B cell (primary cell): Measurements from ENCODE around the gene PSMF1.

Experiments
- EZH2 ChIP-seq: IDR thresholded peaks from 2 replicates; pipeline ENCODE4 v1.6.1; 2012; ENCODE audit warnings: borderline replicate concordance, low read depth, mild to moderate bottlenecking, moderate library complexity, low read length; ENCODE audit not compliant: insufficient read depth, poor library complexity, severe bottlenecking
- TF ChIP-seq, protein P1 (sequence below): fragments of 200-600 bp; IDR thresholded peaks from one replicate; pipeline ENCODE4 v1.8.0; 2022; ENCODE audit warnings: antibody characterized with exemption, mild to moderate bottlenecking

DNA sequence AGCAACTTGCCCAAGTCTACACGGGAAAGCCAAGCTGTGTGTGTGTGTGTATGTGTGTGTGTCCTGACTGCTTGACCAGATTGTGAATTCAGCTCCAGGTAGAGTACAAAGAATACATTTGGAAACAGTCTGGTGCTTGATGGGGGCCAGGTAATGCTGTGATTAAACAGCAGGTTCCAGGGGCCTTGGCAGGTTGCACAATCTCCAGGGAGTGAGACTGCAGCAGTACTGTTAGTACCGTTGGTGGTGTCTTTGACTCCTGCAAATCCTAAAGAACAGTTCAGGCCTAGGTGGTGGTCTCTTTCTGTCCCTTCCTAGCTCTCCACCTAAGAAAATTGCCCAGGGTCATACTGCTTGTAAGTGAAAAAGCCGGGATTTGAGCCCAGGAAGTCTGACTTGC, 11.2 kb upstream of the PSMF1 start:
- TF ChIP-seq, protein P1, sequence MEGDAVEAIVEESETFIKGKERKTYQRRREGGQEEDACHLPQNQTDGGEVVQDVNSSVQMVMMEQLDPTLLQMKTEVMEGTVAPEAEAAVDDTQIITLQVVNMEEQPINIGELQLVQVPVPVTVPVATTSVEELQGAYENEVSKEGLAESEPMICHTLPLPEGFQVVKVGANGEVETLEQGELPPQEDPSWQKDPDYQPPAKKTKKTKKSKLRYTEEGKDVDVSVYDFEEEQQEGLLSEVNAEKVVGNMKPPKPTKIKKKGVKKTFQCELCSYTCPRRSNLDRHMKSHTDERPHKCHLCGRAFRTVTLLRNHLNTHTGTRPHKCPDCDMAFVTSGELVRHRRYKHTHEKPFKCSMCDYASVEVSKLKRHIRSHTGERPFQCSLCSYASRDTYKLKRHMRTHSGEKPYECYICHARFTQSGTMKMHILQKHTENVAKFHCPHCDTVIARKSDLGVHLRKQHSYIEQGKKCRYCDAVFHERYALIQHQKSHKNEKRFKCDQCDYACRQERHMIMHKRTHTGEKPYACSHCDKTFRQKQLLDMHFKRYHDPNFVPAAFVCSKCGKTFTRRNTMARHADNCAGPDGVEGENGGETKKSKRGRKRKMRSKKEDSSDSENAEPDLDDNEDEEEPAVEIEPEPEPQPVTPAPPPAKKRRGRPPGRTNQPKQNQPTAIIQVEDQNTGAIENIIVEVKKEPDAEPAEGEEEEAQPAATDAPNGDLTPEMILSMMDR: no peak
- no peak for TF ChIP-seq EZH2
